Measurements from ENCODE around the gene COPB1.

Gene COPB1

DNA sequence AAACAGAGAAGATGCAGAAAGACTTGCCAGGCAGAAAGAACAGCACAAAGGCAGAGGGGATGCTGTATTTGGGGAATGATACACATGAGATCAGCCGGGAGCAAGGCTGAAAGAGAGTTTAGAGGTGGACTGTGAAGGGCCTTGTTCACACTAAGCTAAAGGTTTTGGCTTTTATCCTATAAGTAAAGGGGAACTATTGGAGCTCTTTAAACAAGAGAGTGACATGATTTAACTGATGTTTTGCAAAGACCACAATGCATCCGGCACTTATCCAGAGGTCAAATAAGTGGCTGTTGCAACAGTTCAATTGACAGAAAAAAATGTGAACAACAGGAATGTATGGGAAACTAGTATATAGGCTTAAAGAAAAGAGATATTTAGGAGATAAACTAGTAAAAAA lies 76.0 kb downstream of the COPB1 start:
- DNase-seq, result no peak

DNA sequence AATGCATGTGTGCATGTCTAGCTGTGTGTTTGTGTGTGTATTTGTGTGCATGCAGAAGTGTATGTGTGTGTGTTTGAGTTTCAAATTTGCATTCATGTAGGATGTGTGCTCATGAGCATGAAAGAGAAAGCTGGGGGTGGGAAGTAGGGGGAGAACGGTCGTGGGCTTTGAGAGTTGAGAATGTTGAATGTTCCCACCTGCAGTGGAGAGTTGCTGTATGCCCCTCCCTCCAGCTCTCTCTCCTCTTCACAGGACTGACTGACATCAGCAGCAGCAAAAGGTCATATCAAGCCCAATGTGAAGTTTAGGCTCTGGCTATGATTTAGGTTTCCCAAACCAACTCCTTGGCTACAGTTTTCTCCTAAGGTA lies 76.8 kb downstream of the COPB1 start:
- DNase-seq, result no peak

DNA sequence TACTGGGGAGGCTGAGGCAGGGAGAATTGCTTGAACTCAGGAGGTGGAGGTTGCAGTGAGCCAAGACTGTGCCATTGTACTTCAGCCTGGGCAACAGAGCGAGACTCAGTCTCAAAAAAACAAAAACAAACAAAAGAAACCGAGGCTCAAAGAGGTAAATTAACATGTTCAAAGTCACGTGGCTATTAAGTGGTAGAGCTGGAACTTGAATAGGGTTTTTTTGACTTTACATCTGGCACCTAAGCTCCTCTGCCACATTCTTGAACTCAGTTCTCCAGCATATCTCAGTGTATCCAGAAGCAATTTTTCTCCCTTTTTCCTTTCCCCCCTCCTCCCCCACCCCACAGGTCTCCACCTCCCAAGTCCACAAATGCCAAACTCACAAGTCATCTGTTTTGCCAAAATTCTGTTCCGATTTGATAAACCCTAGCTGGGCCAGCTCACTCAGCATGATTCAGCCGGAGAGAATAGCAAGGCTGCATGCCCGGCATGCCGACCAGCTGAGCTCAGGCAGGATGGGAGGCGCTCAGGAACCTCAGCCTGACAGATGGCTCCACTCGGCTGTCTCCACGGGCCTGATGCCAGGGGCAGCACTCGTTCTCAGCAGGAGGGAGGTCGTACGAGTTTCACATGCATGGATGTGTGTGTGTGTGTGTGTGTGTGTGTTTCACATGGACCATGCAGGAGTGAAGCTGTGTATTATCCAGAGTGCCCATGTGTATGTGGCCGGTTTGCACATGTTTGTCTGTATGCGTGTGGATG lies 77.4 kb downstream of the COPB1 start:
- no peak for DNase-seq

DNA sequence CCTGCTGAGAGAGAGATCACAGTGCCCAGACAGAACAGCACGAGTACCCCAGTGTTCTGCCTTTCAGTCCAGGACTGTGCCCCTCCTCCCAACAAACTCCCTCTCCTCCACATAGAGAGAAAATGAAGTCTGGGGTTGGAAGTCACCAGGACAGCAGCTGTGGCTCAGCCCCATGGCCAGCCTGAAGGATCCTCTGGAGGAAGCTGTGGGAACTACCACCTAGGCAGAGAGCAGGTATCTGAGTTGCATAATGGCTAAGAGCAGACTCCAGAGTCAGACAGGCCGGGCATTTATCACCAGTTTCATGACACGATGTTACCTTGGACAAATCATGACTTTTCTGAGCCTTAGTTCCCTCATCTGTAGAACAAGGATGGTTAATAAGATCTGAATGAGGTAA lies 79.4 kb downstream of the COPB1 start:
- no peak for DNase-seq

DNA sequence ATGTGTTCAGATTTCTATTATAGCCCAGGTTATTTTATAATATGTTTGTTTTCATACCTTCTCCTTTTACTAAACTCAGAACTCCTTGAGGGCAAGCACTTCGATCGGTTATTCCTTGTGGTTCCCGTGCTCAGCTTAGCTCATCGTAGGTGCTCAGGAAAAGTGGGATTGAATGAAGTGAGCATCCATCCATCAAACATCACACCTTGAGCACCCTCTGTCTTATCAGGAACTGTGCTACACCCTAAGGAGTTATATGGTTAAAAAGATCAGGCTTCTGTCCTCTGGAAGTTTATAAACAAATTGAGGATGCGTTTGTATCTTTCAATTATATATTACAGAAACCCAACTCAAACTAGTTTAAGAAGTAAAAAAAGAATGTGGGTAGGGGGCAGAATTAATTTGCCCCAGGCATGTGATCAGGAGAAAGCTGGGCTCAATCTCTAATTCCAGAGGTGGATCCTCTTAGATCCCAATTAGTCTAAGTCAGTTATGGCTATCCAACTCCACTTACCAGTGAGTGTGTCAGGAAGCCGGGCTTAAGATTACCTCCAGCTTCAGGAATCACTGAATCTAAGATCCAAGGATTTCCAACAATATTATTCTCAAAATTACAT lies 80.7 kb downstream of the COPB1 start:
- DNase-seq, result no peak

DNA sequence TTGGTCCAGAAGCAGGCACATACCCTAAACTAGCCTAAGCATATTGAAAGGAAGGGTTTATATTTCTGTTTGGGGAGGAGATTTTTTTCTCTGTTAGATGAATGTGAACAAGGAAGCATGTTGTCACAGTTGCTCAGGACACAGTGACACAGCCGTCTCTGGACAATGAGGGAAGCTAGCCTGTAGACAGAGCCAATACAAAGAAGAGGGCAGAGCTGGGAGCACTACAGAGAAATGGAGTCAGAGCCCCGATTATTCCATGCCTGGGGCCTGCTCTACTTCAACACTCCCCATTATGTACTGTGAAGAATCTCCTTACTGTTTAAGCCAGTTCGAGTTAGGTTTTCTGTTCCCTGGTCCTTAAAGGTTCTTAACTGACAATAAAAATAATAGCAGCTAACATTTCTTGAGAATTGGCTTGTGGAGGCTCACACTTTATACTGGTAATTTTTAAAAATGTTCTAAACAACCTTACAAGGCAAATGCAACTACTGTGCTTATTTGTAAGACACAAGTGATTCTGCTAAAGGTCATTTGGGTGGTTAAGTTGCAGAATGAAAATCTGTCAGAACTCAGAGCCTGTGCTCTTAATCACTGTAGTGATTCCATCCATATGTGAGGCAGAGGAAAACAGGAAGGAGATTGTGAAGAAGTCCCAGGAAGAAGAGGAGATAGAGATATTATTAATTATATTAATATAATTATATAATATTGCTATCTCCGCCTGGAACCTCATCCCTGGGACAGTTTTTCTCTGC lies 81.8 kb downstream of the COPB1 start:
- DNase-seq, result no peak

DNA sequence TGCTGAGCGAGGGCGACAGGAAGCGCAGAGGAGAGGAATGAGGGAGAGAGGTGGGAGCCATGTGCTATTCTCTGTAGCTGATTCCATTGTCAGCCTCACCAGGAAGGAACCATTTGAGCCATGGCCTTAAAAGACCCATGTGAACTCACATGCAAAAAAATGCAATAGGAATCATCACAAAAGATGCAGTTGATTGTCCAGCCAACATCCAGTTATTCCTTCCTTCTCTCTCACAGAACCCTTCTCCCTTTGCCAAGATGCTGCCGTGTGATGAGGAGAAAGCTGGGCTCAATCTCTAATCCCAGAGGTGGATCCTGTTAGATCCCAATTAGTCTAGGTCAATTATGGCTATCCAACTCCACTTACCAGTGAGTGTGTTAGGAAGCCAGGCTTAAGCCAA lies 82.4 kb downstream of the COPB1 start:
- no peak for DNase-seq

DNA sequence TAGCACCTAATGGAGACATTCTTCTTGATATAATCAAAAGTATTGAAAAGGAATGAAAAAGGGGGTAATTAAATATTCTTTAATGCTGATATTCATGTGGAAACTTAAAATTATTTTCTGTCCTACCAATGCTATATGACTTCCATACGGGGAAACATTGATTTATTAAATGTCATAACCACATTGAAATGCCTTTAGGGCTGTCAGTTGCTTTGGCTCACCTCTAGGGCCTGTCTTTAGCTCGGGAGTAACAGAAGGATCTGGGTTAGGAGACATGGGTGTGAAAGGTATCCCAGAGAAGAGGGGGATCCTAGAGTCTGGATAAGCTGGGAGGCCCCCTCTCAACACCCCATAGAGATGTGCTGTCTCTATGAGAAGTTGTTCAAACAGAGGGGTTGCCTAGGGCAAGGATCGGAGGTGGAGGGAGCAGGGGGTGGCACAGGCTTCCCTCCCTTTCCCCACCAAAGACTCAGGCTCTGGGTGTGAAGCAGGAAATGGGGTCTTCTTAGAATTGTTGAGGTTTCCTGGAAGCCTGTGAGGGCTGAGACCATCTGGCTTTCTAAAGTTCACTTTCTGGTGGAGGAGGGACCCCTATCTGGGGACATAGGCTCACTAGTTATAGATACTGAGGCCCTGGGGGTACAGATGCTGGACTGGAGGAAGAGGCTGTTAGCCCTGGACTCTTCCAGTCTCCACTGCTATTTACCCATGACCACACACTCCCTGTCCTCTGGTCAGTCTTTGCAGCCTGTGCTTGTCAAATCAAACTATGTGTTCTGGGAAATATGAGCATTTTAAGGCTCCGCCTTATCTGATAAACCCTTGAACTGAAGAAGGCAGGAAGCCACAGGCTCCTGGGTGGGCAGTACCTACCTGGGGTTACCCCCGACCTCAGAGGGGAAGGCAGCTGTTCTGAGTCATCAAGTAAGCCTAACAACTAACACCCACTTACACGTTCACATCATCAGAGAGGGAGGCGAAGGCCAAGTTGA lies 84.8 kb downstream of the COPB1 start:
- DNase-seq, result peak; percentile 68 to 73

DNA sequence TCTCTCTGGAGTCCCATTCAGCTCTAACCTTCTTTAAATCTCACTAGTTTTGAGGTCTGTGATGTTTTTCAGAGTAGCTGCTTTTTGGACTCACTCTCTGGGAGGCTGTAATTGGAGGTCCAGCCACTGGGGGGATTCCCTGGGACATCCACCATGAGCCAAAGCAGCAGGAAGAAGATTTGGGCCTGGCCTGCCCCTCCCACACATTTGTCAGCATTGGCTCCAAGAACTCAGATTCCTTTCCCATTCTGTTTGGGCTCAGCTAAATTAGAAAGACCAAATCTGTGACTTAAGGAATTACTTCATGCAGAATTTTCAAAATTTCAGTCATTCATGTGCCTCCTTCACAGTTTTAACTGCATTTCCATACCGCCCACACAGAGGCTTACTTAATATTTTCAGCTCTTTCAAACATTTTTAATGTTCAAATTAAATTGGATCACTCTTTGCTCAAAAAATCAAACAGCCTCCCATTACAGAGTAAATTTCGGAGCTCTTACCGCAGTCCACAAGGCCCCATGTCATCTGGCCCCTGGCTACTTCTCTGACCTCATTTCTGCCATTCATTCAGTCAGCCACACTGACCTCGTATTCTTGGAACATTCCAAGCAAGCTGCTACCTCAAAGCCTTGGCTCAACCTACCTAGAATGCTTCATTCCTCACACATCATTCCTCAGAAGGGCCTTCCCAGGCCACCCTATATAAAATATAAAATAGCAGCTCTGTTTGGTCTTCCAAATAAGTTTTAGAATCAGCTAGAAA lies 86.1 kb downstream of the COPB1 start:
- no peak for DNase-seq

DNA sequence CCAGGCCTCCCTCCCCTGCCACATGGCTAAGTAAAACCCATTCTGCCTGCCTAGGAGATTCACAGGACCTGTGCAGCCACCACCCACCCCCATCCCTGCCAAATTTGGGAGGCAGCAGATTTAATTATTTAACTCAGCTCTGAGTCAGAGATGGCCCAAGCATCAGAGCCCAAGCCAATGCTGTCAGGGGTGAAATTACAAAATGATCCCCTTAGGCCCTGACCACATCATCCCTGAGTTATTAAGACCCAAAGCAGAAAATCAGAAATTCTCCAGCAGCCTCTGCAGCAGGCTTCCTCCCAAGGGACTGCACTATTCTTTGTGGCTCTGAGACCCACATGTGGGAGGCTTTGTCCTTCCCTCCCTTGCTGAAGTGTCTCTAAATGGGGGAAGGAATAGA lies 87.8 kb downstream of the COPB1 start:
- no peak for DNase-seq

DNA sequence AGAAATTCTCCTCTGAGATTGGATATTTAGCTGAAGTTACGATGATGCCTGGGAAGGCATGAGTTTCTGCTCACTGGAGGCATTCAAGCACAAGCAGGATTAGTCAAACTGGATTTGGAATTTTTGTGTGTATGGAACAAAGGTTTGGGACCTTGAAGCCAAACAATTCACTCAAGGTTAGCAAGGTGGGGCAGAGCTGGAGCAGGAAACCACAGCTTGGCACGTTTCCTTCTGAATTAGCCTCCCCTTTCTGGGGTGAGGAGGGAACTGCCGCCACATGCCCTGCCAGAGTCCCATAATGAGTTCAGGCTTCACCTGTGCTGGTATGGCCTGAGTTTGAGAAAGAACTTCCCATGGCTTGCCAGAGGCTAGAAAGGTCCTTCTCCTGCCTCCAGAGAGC lies 89.7 kb downstream of the COPB1 start:
- DNase-seq, result no peak

DNA sequence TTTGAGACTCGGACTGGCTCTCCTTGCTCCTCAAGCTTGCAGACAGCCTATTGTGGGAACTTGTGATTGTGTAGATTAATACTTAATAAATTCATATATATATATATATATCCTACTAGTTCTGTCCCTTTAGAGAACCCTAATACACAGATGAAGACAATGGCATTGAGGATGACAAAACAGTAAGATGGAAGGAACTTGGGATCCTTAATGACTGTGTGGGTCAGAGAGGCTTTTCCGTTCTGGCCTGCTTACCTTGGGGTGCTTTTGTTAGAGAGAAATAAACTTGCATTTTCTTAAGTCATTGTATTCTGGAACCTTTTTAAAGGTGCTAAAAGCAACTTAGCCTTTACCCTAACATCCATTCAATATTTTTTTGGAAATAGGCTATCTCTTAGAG lies 91.0 kb downstream of the COPB1 start:
- DNase-seq, result no peak
